ENCODE results near the gene PARD3. TPM values are rescaled to one million over a fixed set of nuclear protein-coding genes. Genes with fewer than 3 reads are reported as not detected.

PARD3 gene
- total RNA-seq, 1 donor from 2014 or later, result 76.4 TPM

DNA sequence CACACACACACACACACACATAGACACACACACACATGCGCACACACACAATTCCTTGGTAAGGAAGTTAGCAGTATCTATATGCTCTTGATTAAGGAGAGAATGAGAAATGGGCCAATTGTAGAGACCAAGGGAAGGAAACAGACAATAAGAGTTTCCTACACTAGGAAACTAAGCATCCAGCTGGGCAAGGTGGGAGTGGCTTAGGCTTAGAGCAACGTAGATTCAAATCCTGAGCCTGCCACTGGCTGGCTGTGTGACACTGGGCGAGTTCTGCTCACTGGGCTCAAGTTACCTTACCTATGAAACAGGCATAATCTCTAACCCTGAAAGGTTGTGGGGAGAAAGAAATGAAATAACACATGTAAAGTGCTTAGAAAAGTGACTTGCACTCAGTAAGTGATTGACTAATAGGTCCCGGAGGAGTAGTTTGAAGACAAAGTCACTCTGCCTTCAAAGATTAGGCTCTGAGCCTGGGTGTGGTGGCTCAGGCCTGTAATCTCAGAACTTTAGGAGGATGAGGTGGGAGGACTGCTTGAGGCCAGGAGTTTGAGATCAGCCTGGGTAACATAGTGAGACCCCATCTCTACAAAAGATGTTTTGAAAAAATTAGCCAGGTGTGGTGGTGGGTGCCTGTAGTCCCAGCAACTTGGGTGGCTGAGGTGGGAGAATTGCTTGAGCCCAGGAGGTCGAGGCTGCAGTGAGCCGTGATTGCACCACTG lies 701.4 kb downstream of the PARD3 start:
- Histone ChIP-seq H3K4me3 (ENCODE audit: low read depth, low read length) (no peak overlapping the region), H3K27me3 (ENCODE audit: control insufficient read depth, insufficient read depth, low read length) (no peaks in the 10 kb centered on the region), H3K36me3 (ENCODE audit: control insufficient read depth, insufficient read depth, low read length) (no peaks in the 10 kb centered on the region)
- TF ChIP-seq, protein P1, sequence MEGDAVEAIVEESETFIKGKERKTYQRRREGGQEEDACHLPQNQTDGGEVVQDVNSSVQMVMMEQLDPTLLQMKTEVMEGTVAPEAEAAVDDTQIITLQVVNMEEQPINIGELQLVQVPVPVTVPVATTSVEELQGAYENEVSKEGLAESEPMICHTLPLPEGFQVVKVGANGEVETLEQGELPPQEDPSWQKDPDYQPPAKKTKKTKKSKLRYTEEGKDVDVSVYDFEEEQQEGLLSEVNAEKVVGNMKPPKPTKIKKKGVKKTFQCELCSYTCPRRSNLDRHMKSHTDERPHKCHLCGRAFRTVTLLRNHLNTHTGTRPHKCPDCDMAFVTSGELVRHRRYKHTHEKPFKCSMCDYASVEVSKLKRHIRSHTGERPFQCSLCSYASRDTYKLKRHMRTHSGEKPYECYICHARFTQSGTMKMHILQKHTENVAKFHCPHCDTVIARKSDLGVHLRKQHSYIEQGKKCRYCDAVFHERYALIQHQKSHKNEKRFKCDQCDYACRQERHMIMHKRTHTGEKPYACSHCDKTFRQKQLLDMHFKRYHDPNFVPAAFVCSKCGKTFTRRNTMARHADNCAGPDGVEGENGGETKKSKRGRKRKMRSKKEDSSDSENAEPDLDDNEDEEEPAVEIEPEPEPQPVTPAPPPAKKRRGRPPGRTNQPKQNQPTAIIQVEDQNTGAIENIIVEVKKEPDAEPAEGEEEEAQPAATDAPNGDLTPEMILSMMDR (IDR thresholded peaks at IDR 0.05; ENCODE audit: insufficient read depth, low read length, poor library complexity, severe bottlenecking), result no peak
- DNase-seq (ENCODE audit: low read depth), result no peak

DNA sequence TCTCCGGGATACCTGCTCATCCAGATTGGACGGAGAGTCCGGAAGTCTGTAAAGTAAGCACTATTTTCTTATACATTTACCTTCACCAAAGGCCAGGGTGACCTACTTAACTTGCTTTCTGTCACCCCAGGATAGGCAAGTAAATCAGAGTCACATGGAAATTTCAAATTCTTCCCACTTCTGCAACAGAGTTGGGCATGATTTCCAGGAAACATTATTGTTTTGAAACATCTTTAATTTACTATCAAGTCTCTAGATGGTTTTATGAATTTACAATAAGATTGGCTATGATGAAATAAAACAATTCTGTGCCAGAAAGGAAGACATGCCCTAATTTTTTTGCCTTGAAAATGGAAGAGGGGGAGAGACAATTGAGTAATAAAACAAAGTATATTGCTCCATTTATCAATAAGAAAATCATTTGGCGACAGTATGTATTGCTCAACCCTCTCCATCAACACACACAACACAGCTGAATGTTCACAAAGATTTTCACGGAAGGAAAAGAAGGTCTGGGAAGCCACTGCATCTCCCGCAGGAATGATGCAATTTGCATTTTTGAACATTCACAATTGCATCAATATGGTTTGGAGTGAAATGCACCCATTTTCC lies 702.8 kb downstream of the PARD3 start:
- TF ChIP-seq, protein P1 (IDR thresholded peaks at IDR 0.05; ENCODE audit: insufficient read depth, low read length, poor library complexity, severe bottlenecking), result no peak
- DNase-seq (ENCODE audit: low read depth), result no peak
- Histone ChIP-seq H3K4me3 (ENCODE audit: low read depth, low read length) (no peak overlapping the region), H3K27me3 (ENCODE audit: control insufficient read depth, insufficient read depth, low read length) (no peaks in the 10 kb centered on the region), H3K36me3 (ENCODE audit: control insufficient read depth, insufficient read depth, low read length) (no peaks in the 10 kb centered on the region)

DNA sequence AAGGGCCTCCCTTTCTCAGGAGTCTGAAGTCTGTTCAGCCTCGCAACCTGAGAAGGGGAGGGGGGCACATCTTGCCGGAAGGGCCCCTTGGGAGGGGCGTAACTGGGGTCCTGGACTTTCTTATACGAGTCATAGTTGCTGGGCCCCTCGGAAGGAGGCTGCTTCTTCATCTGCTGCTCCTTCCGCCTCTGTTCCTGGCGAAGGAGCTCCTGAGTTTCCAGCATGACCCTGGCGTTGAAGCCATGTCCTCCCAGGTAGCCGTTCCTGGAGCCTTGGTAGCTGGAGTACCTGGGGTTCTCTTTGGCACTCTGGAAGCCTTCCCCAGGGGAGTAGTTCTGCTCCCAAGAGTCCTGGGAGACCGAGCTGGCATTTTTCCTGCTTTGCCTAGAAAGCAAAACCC lies 703.9 kb downstream of the PARD3 start:
- H3K4me3 ChIP-seq (ENCODE audit: low read depth, low read length), result no peak overlapping the region
- TF ChIP-seq, protein P1 (IDR thresholded peaks at IDR 0.05; ENCODE audit: insufficient read depth, low read length, poor library complexity, severe bottlenecking), result no peak
- no peaks in the 10 kb centered on the region for H3K27me3 ChIP-seq (ENCODE audit: control insufficient read depth, insufficient read depth, low read length)
- H3K36me3 ChIP-seq (ENCODE audit: control insufficient read depth, insufficient read depth, low read length), result no peaks in the 10 kb centered on the region
- no peak for DNase-seq (ENCODE audit: low read depth)

DNA sequence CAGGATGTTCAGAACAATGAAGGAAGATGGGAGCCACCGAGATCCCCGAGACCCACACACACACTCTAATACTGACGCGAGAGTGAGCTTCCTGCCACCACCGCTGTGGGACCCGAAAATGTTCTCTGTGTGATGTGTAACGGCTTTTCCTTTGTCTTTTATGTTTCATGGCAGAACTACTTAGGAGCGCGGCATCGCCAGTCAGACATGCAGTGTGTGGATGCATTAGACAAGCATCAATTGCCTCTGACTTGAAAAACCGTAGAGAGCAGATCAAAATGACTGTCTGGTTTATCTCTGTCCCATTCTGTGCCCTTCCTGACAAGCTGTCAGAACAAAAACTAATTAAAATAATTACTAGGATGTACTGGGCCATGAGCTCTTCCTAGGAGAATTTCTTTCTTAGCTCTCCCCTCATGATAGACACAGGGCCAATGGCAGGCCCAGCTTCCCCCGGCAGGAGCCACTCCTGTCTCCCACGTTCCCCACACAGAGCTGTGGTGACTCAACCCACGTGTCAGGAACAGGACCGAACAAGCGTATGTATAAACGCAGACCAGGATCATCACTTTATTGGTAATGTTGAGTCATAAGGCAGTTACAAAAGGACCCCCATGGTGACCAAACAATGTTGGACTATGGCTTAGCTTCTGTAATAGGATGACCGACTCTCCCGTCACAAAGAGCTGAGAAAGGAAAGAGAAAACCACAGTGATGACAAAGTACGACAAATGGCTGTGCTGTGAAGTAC lies 705.0 kb downstream of the PARD3 start:
- no peaks in the 10 kb centered on the region for H3K27me3 ChIP-seq (ENCODE audit: control insufficient read depth, insufficient read depth, low read length)
- TF ChIP-seq, protein P1 (IDR thresholded peaks at IDR 0.05; ENCODE audit: insufficient read depth, low read length, poor library complexity, severe bottlenecking), result no peak
- DNase-seq (ENCODE audit: low read depth), result no peak

DNA sequence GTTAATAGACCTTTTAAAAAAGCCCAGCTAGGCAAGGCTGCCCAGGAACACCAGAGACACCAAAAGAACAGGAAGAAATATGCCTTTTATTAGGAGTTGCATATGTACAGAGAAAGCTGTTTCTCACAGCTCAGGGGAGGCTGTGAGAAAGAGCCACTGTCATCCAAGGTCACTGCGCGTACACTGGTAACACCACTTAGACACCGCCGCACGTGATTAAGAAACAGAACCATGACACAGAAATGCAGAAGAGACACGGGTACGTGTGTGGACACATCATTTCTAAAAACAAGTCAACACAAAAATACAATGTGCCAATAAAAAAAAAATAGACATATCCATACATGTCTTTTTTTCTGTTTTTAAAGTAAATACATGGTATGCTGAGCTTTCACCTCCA lies 705.6 kb downstream of the PARD3 start:
- no peak for DNase-seq (ENCODE audit: low read depth)
- TF ChIP-seq, protein P1 (IDR thresholded peaks at IDR 0.05; ENCODE audit: insufficient read depth, low read length, poor library complexity, severe bottlenecking), result no peak
- Histone ChIP-seq H3K27me3 (ENCODE audit: control insufficient read depth, insufficient read depth, low read length) (no peaks in the 10 kb centered on the region), H3K4me3 (ENCODE audit: low read depth, low read length) (no peak overlapping the region), H3K36me3 (ENCODE audit: control insufficient read depth, insufficient read depth, low read length) (no peaks in the 10 kb centered on the region)

More for the DNA sequence above, 705.0 kb downstream of the PARD3 start:
- no peak overlapping the region for H3K4me3 ChIP-seq (ENCODE audit: low read depth, low read length)
- no peaks in the 10 kb centered on the region for H3K36me3 ChIP-seq (ENCODE audit: control insufficient read depth, insufficient read depth, low read length)

All from kidney epithelial cell (primary cell).